Measurements from ENCODE around the gene SLF2.

The SLF2 gene

GRCh38 chr10:101000127-101000914 lies 87.6 kb downstream of the SLF2 start:
- no peak for DNase-seq (ENCODE audit: low spot score)

DNA sequence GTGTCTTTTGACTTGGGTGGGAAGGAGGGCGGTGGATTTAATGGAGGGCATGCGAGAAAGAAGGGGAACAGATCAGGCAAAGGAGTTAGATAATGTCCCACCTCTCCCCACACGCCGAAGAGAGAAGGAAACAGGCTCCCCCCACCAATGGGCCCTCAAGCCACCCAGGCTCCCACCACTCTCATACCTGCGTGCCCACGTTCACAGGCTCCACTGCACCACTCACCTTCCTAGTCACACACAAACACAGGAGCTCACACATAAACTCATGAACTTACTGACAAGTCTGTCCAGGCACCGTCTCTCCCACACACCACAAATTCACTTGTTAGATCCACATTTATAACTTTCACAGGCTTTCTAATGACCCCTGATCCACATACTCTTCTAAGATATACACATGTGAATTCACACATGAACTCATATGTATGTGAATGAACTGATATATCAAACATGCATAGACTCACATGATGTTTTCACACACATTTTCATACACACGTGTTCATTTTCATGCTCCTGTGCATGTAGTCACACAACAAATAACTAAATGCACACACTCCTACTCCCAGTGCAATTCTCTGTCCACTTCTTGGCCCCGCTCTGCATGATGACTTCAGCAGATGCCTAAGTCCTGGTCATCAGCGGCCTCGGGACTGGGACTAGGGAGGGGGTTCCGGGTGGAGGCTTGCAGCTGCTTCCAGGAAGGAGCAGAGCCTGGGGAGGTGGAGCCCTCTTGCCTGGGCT lies 88.3 kb downstream of the SLF2 start:
- peak; percentile 92 for DNase-seq (ENCODE audit: low spot score)

DNA sequence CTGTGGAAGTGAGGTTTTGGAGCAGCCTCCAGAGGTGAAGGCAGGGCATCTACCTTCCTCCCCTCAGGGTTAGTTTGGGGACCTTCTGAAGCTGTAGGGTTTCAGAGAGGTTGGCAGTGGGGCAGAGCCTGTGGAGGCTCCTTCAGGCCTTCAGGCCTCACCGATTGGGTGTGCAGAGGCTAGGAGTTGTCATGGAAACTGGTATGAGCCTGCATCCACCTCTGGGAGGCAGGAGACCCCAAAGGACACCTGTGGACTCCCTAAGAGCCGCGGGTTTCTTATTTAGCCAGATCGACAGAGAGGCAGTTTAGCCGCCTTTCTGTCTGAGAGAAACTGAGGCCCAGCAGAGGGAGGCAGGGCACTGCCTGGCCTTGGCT lies 88.9 kb downstream of the SLF2 start:
- DNase-seq (ENCODE audit: low spot score), result no peak

DNA sequence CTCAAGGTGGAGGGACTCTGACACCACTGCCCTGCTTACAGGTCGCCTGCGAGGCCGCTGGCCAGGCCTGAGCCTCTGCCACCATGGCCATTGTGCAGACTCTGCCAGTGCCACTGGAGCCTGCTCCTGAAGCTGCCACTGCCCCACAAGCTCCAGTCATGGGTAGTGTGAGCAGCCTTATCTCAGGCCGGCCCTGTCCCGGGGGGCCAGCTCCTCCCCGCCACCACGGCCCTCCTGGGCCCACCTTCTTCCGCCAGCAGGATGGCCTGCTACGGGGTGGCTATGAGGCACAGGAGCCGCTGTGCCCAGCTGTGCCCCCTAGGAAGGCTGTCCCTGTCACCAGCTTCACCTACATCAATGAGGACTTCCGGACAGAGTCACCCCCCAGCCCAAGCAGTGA lies 89.7 kb downstream of the SLF2 start:
- no peak for DNase-seq (ENCODE audit: low spot score)

GRCh38 chr10:101003639-101004206 lies 91.0 kb downstream of the SLF2 start:
- DNase-seq (ENCODE audit: low spot score), result no peak

- no peak for DNase-seq (ENCODE audit: low spot score)
These were observed 92.6 kb downstream of the SLF2 start for GRCh38 chr10:101005361-101005760.

DNA sequence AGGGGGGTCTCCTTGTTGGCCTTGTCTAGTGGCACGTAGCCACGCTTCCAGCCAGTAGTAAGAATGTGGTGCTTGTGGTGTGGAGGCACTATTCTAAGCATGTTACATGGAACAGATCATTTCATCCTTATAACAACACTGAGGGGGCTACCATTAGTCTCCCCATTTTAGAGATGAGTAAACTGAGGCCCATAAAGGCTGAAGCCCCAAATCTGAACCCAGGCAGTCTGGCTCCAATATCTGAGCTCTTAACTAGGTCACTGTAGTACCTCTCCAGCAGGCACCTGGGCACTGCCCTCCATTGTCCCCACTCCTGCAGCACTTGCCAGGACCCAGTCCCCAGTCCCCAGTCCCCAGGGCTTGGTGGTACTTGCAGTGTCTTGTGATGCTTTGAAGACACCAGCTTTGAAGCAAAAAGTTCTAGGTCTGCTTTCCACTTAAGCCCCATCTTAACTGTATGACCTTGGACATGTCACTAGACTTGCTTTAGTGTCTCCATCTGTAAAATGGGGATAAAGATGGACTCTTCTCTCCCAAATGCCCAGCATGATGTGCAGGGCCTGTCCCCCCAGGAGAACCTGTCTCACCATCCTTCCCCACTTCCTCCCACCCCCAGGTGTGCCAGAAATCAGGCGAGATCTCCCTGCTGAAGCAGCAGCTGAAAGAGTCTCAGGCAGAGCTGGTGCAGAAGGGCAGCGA lies 93.3 kb downstream of the SLF2 start:
- no peak for DNase-seq (ENCODE audit: low spot score)

- no peak for DNase-seq (ENCODE audit: low spot score)
These were observed 93.9 kb downstream of the SLF2 start for GRCh38 chr10:101006593-101007098.

DNA sequence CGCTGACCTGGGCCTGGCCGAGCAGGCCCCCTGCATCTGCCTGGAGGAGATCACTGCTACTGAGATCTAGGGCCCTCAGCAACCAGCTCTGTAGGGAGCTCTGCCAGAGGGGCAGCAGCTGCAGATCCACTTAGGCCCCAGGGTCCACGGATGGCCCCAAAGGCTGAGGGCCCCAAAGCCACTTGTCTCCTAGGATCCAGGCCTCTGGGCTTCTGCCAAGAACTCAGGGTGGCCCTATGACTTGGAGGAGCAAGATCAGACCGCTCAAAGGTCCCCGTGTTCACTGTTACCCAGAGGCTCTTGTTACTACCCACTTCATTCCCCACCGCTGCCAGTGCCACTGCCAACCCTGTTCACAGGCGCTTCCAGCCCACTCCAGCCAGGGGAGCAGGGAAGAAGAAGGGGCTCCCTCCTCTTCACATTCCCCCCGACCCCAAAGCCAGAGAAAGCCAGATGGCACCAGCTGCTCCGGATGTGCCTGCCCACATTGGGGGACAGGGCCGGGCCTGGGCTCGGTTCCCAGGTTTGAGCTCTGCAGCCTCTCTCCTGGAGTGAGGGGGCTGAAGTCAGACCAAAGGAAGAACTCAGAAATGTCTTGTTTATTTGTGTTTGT lies 94.4 kb downstream of the SLF2 start:
- no peak for DNase-seq (ENCODE audit: low spot score)

- DNase-seq (ENCODE audit: low spot score), result no peak
These were observed 95.4 kb downstream of the SLF2 start for GRCh38 chr10:101007915-101008822.

GRCh38 chr10:101008823-101009423 lies 96.2 kb downstream of the SLF2 start:
- DNase-seq (ENCODE audit: low spot score), result no peak

GRCh38 chr10:101010329-101010728 lies 97.6 kb downstream of the SLF2 start:
- DNase-seq (ENCODE audit: low spot score), result no peak

- DNase-seq (ENCODE audit: low spot score), result no peak
These were observed 99.0 kb downstream of the SLF2 start for GRCh38 chr10:101011517-101012423.

DNA sequence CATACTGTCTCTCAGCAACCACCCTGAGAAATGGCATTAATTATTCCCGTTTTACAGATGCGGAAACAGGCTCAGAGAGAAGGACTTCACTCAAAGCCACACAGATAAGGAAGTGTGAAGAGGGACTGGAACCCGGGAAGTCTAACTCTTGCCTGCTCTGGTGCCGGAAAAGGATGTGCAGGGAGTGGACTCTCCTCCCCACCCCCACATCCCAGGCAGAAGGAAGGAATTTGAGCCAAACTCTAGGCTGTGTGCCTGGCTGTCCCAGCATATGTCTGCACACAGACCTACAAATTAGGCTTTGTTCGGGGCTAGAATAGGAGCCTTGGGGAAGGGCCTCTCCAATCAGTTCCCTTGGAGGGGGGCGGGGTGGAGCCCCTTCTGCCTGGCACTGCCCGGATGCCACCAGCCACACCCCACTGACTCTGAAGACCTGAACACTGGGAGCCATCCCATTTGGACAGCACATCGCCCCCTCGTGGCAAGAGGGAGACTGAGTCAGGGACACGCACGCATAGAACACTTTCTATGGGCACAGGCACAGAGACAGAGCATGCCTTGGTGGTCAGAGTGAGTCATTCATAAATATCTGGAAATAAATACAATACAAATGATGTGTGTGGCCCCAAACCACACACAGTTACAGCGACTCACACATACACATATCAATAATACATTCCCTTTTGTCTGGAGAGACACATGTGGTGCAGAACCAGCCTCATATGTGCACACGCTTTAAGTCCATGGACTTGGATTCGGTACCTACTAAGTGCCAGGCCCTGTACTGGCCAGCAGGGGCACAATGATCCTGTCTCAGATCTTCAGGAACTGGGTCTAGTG lies 100.0 kb downstream of the SLF2 start:
- peak; percentile 94 for DNase-seq (ENCODE audit: low spot score)

- DNase-seq (ENCODE audit: low spot score), result no peak
These were observed 100.6 kb downstream of the SLF2 start for GRCh38 chr10:101013365-101013825.

DNA sequence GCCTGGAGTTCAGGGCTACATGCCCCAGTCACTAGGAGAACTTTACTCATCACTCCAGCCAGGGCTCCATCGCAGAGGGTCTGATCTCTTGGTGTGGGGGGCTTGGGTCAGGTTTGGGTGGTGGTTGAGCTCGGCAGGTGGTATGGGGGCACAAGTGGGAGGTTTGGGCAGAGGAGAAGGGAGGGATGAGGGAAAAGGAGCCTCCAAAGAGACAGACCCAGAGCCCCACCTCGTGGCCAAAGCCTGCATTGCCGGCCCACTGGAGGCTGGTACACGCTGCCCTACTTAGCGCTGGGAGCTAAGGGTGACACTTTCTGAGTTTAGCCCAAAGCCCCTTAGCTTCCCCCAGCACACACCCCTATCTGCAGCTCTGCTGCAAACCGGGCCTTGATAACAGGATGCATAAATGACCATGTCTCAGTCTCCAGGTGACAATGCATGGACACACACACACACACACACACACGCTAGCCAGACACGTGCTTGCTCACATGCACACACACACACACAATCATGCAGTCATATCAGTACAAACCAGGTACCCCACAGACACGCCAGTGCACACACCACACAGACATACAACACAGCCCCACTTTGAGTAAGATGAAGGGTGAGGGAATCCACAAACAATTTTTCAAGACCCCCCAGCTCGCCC lies 101.6 kb downstream of the SLF2 start:
- DNase-seq (ENCODE audit: low spot score), result peak; percentile 61
